Measurements from ENCODE around the gene GIMAP6.
"Not testable (repeated sequence)": the region's sequence is repeated elsewhere in the genome, so short reads cannot be mapped to it uniquely, and the experiment has no call there.

Gene GIMAP6

GRCh38 chr7:150579979-150580637 is 52.1 kb downstream of the GIMAP6 start:
- not testable (repeated sequence) for DNase-seq
